Keratinocyte (primary cell): ENCODE data around the gene CDC42EP4. TPM values are rescaled to one million over a fixed set of nuclear protein-coding genes. Genes with fewer than 3 reads are reported as not detected.
"Not testable (repeated sequence)": the region's sequence is repeated elsewhere in the genome, so short reads cannot be mapped to it uniquely, and the experiment has no call there.

Experiments
- DNase-seq: peaks from one replicate; pipeline ENCODE4 v3.0.0-alpha.2; 2011; ENCODE audit warnings: low read depth, missing footprints, low spot score
- FAIRE-seq: peaks from 2 replicates; lab custom pipeline; 2011; peaks lifted over from hg19 to GRCh38; lab: Jason Lieb, UNC
- H2AFZ ChIP-seq: 2 replicates; pipeline ENCODE4 v1.6.0; 2012; ENCODE audit warnings: low read length, control low read depth, inconsistent platforms; ENCODE audit not compliant: control insufficient read depth
- H3K27ac ChIP-seq: 2 replicates; pipeline ENCODE4 v1.5.1; 2011; ENCODE audit warnings: low read length; ENCODE audit not compliant: control insufficient read depth, insufficient read depth
- H3K27me3 ChIP-seq: 3 replicates; pipeline ENCODE4 v1.6.0; 2011; ENCODE audit warnings: low read length; ENCODE audit not compliant: control insufficient read depth, insufficient read depth; ENCODE audit errors: extremely low read depth
- H3K36me3 ChIP-seq, 2 experiments: 2 replicates in 1 of 2; 3 replicates in 1 of 2; pipeline ENCODE4 v1.5.1; 2011; ENCODE audit warnings: low read length in 2 of 2, mild to moderate bottlenecking in 1 of 2; ENCODE audit not compliant: control insufficient read depth in 2 of 2, insufficient read depth in 2 of 2; ENCODE audit errors: extremely low read depth in 1 of 2
- H3K4me1 ChIP-seq: 3 replicates; pipeline ENCODE4 v1.5.1; 2011; ENCODE audit warnings: low read length; ENCODE audit not compliant: control insufficient read depth, insufficient read depth; ENCODE audit errors: extremely low read depth
- H3K4me2 ChIP-seq: 3 replicates; pipeline ENCODE4 v1.6.0; 2011; ENCODE audit warnings: low read depth, low read length; ENCODE audit not compliant: control insufficient read depth, insufficient read depth; ENCODE audit errors: extremely low read depth
- H3K4me3 ChIP-seq, 3 experiments: fragments of 200-600 bp in 1 of 3; sonication (generic) in 1 of 3; 2 replicates in 2 of 3; 3 replicates in 1 of 3; pipeline ENCODE4 v1.5.1; 2011 to 2016; ENCODE audit warnings: low read length in 3 of 3, mild to moderate bottlenecking in 3 of 3, control low read depth in 2 of 3, inconsistent platforms in 1 of 3, low read depth in 1 of 3, mixed read lengths in 1 of 3, mixed run types in 1 of 3, moderate library complexity in 1 of 3; ENCODE audit not compliant: control insufficient read depth in 2 of 3, insufficient read depth in 2 of 3; ENCODE audit errors: extremely low read depth in 1 of 3
- H3K79me2 ChIP-seq: 2 replicates; pipeline ENCODE4 v1.6.0; 2012; ENCODE audit warnings: low read length; ENCODE audit not compliant: control insufficient read depth, insufficient read depth
- H3K9ac ChIP-seq: 3 replicates; pipeline ENCODE4 v1.6.0; 2011; ENCODE audit warnings: low read length; ENCODE audit not compliant: control insufficient read depth, insufficient read depth; ENCODE audit errors: extremely low read depth
- H3K9me1 ChIP-seq: 3 replicates; pipeline ENCODE4 v1.6.0; 2011; ENCODE audit warnings: low read length; ENCODE audit not compliant: control insufficient read depth, insufficient read depth; ENCODE audit errors: extremely low read depth
- H3K9me3 ChIP-seq: 2 replicates; pipeline ENCODE4 v1.5.1; 2012; ENCODE audit warnings: low read depth, low read length; ENCODE audit not compliant: control insufficient read depth
- H4K20me1 ChIP-seq: 3 replicates; pipeline ENCODE4 v1.6.0; 2011; ENCODE audit warnings: low read length; ENCODE audit not compliant: control insufficient read depth, insufficient read depth; ENCODE audit errors: extremely low read depth
- CTCF ChIP-seq, 3 experiments: IDR thresholded peaks in 1 of 3; conservative IDR thresholded peaks in 1 of 3; optimal IDR thresholded peaks in 1 of 3; 2 replicates in 2 of 3; 3 replicates in 1 of 3; pipeline versions ENCODE3 to v1.5.1; 2011; ENCODE audit warnings: low read length in 3 of 3, mild to moderate bottlenecking in 3 of 3, moderate library complexity in 2 of 3, control low read depth in 1 of 3, inconsistent platforms in 1 of 3; ENCODE audit not compliant: insufficient read depth in 2 of 3; ENCODE audit errors: extremely low read depth in 1 of 3
- EZH2 ChIP-seq: IDR thresholded peaks from one replicate; pipeline ENCODE4 v1.6.1; 2012; ENCODE audit warnings: inconsistent platforms, mild to moderate bottlenecking, low read length, moderate library complexity
- dilution Hi-C: fragments of 300-500 bp; cut with MboI; formaldehyde crosslinking; loops from one replicate; pipeline ENCODE4 v1.7.0; 2020; ENCODE audit warnings: low sequenced_read_pairs; ENCODE audit not compliant: extremely low pct_ligation_motif_present
- polyA plus RNA-seq, 5 experiments: library from polyadenylated mRNA; depleted of rRNA in 3 of 5; stranded (reverse) in 3 of 5; stranded (forward) in 1 of 5; unstranded in 1 of 5; fragments of >200 nt; gene quantifications; 1 replicate in 1 of 5; 2 replicates in 3 of 5; 3 replicates in 1 of 5; pipeline versions ENCODE4 v1.2.1 to v1.2.3, GENCODE V29; 2011 to 2012; ENCODE audit warnings: missing spikeins in 2 of 5, low read depth in 1 of 5, low replicate concordance in 1 of 5

Gene CDC42EP4
- polyA plus RNA-seq, 1 donor (not counting 4 experiments of a cell fraction or from before 2014, with no cell fraction given): 9.4 TPM

- dilution Hi-C loops: no loop called here
- FAIRE-seq: no peak
Measured at GRCh38 chr17:73311428-73311780, 397 bp downstream of the CDC42EP4 start.

GRCh38 chr17:73309727-73310596, 1.8 kb downstream of the CDC42EP4 start:
- Histone ChIP-seq H3K79me2 (peaks cover 30% of the 10 kb centered on the region), H2AFZ (peak overlapping the region; percentile 58), H3K36me3 (no peaks in the 10 kb centered on the region), H3K27me3 (no peaks in the 10 kb centered on the region), H3K9me3 (no peaks in the 10 kb centered on the region), H3K9ac (peak overlapping the region; percentile 92), H3K4me2 (peak overlapping the region; percentile 67), H3K4me1 (peaks cover 54% of the 10 kb centered on the region), H3K27ac (peak overlapping the region; percentile 78), H4K20me1 (no peaks in the 10 kb centered on the region), H3K9me1 (no peaks in the 10 kb centered on the region), H3K4me3 (peak overlapping the region; percentile 75 to 93 (median 80))
- no peak for TF ChIP-seq EZH2
- TF ChIP-seq CTCF (optimal IDR thresholded peaks at IDR 0.05 in 1 of 3, IDR thresholded peaks at IDR 0.05 in 1 of 3, conservative IDR thresholded peaks at IDR 0.05 in 1 of 3; ENCODE audit: extremely low read depth in 1 of 3, insufficient read depth in 2 of 3, low read length in 3 of 3): no peak
- dilution Hi-C loops: no loop called here
- DNase-seq (no peak), FAIRE-seq (no peak)

More at GRCh38 chr17:73311428-73311780, 397 bp downstream of the CDC42EP4 start:
- TF ChIP-seq EZH2: no peak
- peaks cover 22% of the 10 kb centered on the region for H3K79me2 ChIP-seq
- no peak for DNase-seq
- peak overlapping the region; percentile 92 for H3K9ac ChIP-seq
- H3K27ac ChIP-seq: peak overlapping the region; percentile 86
- H3K27me3 ChIP-seq: no peaks in the 10 kb centered on the region
- no peaks in the 10 kb centered on the region for H4K20me1 ChIP-seq
- H3K9me3 ChIP-seq: no peaks in the 10 kb centered on the region
- H3K4me1 ChIP-seq: peaks cover 51% of the 10 kb centered on the region
- no peaks in the 10 kb centered on the region for H3K36me3 ChIP-seq
- H3K4me3 ChIP-seq: peak overlapping the region; percentile 75 to 93 (median 86)
- peak overlapping the region; percentile 67 for H3K4me2 ChIP-seq
- H2AFZ ChIP-seq: peak overlapping the region; percentile 98
- H3K9me1 ChIP-seq: no peaks in the 10 kb centered on the region

- H3K4me3 ChIP-seq, dilution Hi-C loops: not testable (repeated sequence)
Measured at GRCh38 chr17:73308959-73309358, 2.8 kb downstream of the CDC42EP4 start.

More at GRCh38 chr17:73308959-73309358, 2.8 kb downstream of the CDC42EP4 start:
- H4K20me1 ChIP-seq, H3K36me3 ChIP-seq, H3K9me1 ChIP-seq, H3K27me3 ChIP-seq, H3K9ac ChIP-seq, H3K9me3 ChIP-seq, H2AFZ ChIP-seq, H3K27ac ChIP-seq, DNase-seq, FAIRE-seq: not testable (repeated sequence)
- peak overlapping the region; percentile 79 for H3K4me2 ChIP-seq
- peaks cover 63% of the 10 kb centered on the region for H3K4me1 ChIP-seq
- H3K79me2 ChIP-seq: peaks cover 34% of the 10 kb centered on the region
